ENCODE results near the gene KRT78.

Gene KRT78

GRCh38 chr12:52788192-52788875, 60.5 kb downstream of the KRT78 start:
- FAIRE-seq: no peak
- no peak for DNase-seq (ENCODE audit: insufficient read length, low spot score)
